ENCODE measurements around the gene PCNX3. TPM values are rescaled to one million over a fixed set of nuclear protein-coding genes. Genes with fewer than 3 reads are reported as not detected.

PCNX3 gene
- total RNA-seq, 1 donor from 2014 or later = 45.6 TPM

DNA sequence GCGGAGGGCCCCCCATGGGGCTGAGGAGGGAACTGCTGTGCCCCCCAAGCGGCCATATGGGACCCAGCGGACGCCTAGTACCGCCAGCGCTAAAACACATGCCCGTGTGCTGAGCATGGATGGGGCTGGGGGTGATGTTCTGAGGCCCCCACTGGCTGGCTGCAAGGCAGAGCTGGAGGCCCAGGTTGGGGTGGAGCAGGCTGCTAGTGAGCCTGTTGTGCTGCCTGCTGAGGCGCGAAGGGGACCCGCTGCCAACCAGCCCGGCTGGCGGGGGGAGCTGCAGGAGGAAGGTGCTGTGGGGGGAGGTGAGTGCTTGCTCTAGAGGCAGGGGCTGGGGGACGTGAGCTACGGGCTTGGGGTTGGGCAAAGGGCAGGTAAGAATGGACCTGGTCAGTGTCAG, 3.2 kb downstream of the PCNX3 start:
- no peaks in the 10 kb centered on the region for H3K27me3 Mint-ChIP-seq (ENCODE audit: low read depth, unreplicated experiment)
- peaks cover 11% of the 10 kb centered on the region for H3K36me3 Mint-ChIP-seq (ENCODE audit: low read depth, unreplicated experiment)
- peaks cover 23% of the 10 kb centered on the region for H3K36me3 ChIP-seq (ENCODE audit: insufficient read depth, low read length)
- no peak overlapping the region for H3K4me3 ChIP-seq (ENCODE audit: insufficient read depth, low read depth, low read length)
- H3K4me1 ChIP-seq (ENCODE audit: insufficient read depth, low read length) = peaks cover 8% of the 10 kb centered on the region
- no peak overlapping the region for H2AFZ ChIP-seq (ENCODE audit: low read depth, low read length)
- no peak for DNase-seq (ENCODE audit: low read depth)
- H3K4me1 Mint-ChIP-seq (ENCODE audit: low read depth, unreplicated experiment) = peaks cover 8% of the 10 kb centered on the region
- no peak for FAIRE-seq
- TF ChIP-seq EZH2 (IDR thresholded peaks at IDR 0.05; ENCODE audit: insufficient read depth, low read length) = no peak
- TF ChIP-seq, protein P1, sequence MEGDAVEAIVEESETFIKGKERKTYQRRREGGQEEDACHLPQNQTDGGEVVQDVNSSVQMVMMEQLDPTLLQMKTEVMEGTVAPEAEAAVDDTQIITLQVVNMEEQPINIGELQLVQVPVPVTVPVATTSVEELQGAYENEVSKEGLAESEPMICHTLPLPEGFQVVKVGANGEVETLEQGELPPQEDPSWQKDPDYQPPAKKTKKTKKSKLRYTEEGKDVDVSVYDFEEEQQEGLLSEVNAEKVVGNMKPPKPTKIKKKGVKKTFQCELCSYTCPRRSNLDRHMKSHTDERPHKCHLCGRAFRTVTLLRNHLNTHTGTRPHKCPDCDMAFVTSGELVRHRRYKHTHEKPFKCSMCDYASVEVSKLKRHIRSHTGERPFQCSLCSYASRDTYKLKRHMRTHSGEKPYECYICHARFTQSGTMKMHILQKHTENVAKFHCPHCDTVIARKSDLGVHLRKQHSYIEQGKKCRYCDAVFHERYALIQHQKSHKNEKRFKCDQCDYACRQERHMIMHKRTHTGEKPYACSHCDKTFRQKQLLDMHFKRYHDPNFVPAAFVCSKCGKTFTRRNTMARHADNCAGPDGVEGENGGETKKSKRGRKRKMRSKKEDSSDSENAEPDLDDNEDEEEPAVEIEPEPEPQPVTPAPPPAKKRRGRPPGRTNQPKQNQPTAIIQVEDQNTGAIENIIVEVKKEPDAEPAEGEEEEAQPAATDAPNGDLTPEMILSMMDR (IDR thresholded peaks at IDR 0.05; ENCODE audit: insufficient read depth, low read depth, low read length) = no peak
- peaks cover 44% of the 10 kb centered on the region for H4K20me1 ChIP-seq (ENCODE audit: insufficient read depth, low read length)
- no peak overlapping the region for H3K27ac ChIP-seq (ENCODE audit: low read depth, low read length)
- peaks cover 65% of the 10 kb centered on the region for H3K79me2 ChIP-seq (ENCODE audit: insufficient read depth, low read length)
- H3K9me3 Mint-ChIP-seq (ENCODE audit: unreplicated experiment) = no peaks in the 10 kb centered on the region
- H3K9ac ChIP-seq (ENCODE audit: low read length) = no peak overlapping the region
- no peak overlapping the region for H3K4me2 ChIP-seq (ENCODE audit: low read length)
- no peak overlapping the region for H3K27ac Mint-ChIP-seq (ENCODE audit: unreplicated experiment)
- no peaks in the 10 kb centered on the region for H3K27me3 ChIP-seq (ENCODE audit: insufficient read depth, low read length)
- no peak overlapping the region for H3K4me3 Mint-ChIP-seq (ENCODE audit: unreplicated experiment)
- no peaks in the 10 kb centered on the region for H3K9me3 ChIP-seq (ENCODE audit: insufficient read depth, low read depth, low read length)

DNA sequence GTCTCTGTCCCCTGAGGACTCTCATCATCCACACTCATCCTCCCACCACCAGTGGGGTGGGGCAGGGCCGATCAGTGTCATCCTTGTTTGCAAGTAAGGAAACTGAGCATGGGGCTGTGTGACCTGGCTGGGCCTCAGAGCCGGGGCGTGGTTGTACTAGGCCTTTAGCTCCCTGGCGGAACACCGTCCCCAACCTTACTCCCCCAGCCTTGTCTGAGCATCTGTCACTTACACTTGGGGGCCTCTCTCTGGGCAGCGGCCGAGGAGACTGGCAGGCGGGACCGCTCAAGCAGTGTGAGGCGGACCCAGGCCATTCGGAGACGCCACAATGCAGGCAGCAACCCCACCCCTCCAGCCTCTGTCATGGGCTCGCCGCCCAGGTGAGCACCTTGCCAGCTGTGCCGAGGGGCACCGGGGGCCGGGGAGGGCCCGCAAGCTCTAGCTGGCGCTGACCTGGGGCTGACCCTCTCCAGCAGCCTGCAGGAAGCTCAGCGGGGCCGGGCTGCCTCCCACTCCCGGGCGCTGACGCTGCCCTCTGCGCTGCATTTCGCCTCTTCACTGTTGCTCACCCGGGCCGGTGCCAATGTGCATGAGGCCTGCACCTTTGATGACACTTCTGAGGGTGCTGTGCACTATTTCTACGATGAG, 3.8 kb downstream of the PCNX3 start:
- Mint-ChIP-seq H3K36me3 (ENCODE audit: low read depth, unreplicated experiment) (peaks cover 11% of the 10 kb centered on the region), H3K27ac (ENCODE audit: unreplicated experiment) (no peak overlapping the region), H3K9me3 (ENCODE audit: unreplicated experiment) (no peaks in the 10 kb centered on the region), H3K4me3 (ENCODE audit: unreplicated experiment) (peak overlapping the region; percentile 6), H3K27me3 (ENCODE audit: low read depth, unreplicated experiment) (no peaks in the 10 kb centered on the region), H3K4me1 (ENCODE audit: low read depth, unreplicated experiment) (peaks cover 8% of the 10 kb centered on the region)
- H3K27me3 ChIP-seq (ENCODE audit: insufficient read depth, low read length) = no peaks in the 10 kb centered on the region
- peaks cover 44% of the 10 kb centered on the region for H4K20me1 ChIP-seq (ENCODE audit: insufficient read depth, low read length)
- FAIRE-seq (no peak), DNase-seq (ENCODE audit: low read depth) (no peak)
- no peak overlapping the region for H3K9ac ChIP-seq (ENCODE audit: low read length)
- H3K4me1 ChIP-seq (ENCODE audit: insufficient read depth, low read length) = peaks cover 8% of the 10 kb centered on the region
- no peak overlapping the region for H3K4me3 ChIP-seq (ENCODE audit: insufficient read depth, low read depth, low read length)
- no peak overlapping the region for H2AFZ ChIP-seq (ENCODE audit: low read depth, low read length)
- no peak overlapping the region for H3K27ac ChIP-seq (ENCODE audit: low read depth, low read length)
- no peaks in the 10 kb centered on the region for H3K9me3 ChIP-seq (ENCODE audit: insufficient read depth, low read depth, low read length)
- H3K36me3 ChIP-seq (ENCODE audit: insufficient read depth, low read length) = peaks cover 23% of the 10 kb centered on the region
- no peak for TF ChIP-seq EZH2 (IDR thresholded peaks at IDR 0.05; ENCODE audit: insufficient read depth, low read length)
- TF ChIP-seq, protein P1 (IDR thresholded peaks at IDR 0.05; ENCODE audit: insufficient read depth, low read depth, low read length) = no peak
- H3K79me2 ChIP-seq (ENCODE audit: insufficient read depth, low read length) = peaks cover 61% of the 10 kb centered on the region
- no peak overlapping the region for H3K4me2 ChIP-seq (ENCODE audit: low read length)

DNA sequence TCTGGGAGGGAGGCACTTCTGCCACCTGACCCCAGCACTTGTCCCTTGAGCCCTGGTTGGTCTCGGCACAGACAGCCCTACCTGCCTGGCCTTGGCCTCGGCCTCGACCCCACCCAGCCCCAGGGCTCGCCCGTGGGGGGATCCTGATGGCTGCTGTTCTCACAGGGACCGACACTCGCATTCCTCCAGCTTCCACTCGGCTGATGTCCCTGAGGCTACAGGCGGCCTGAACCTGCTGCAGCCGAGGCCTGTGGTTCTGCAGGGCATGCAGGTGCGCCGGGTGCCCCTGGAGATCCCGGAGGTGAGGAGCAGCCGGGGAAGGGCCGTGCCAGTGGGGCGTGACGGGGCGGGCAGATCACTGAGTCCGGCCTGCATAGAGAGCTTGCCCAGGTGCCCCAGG, 5.1 kb downstream of the PCNX3 start:
- TF ChIP-seq EZH2 (IDR thresholded peaks at IDR 0.05; ENCODE audit: insufficient read depth, low read length) = no peak
- TF ChIP-seq, protein P1 (IDR thresholded peaks at IDR 0.05; ENCODE audit: insufficient read depth, low read depth, low read length) = no peak
- Histone ChIP-seq H3K79me2 (ENCODE audit: insufficient read depth, low read length) (peaks cover 56% of the 10 kb centered on the region), H3K9me3 (ENCODE audit: insufficient read depth, low read depth, low read length) (no peaks in the 10 kb centered on the region), H2AFZ (ENCODE audit: low read depth, low read length) (no peak overlapping the region), H4K20me1 (ENCODE audit: insufficient read depth, low read length) (peaks cover 47% of the 10 kb centered on the region), H3K27me3 (ENCODE audit: insufficient read depth, low read length) (no peaks in the 10 kb centered on the region), H3K27ac (ENCODE audit: low read depth, low read length) (no peak overlapping the region), H3K4me3 (ENCODE audit: insufficient read depth, low read depth, low read length) (no peak overlapping the region), H3K4me2 (ENCODE audit: low read length) (no peak overlapping the region), H3K4me1 (ENCODE audit: insufficient read depth, low read length) (peaks cover 8% of the 10 kb centered on the region), H3K36me3 (ENCODE audit: insufficient read depth, low read length) (peaks cover 24% of the 10 kb centered on the region), H3K9ac (ENCODE audit: low read length) (no peak overlapping the region)
- Mint-ChIP-seq H3K4me3 (ENCODE audit: unreplicated experiment) (no peak overlapping the region), H3K27me3 (ENCODE audit: low read depth, unreplicated experiment) (no peaks in the 10 kb centered on the region), H3K4me1 (ENCODE audit: low read depth, unreplicated experiment) (peaks cover 8% of the 10 kb centered on the region), H3K27ac (ENCODE audit: unreplicated experiment) (no peak overlapping the region), H3K36me3 (ENCODE audit: low read depth, unreplicated experiment) (peaks cover 11% of the 10 kb centered on the region), H3K9me3 (ENCODE audit: unreplicated experiment) (no peaks in the 10 kb centered on the region)
- FAIRE-seq (no peak), DNase-seq (ENCODE audit: low read depth) (no peak)
